ENCODE results near the gene COL23A1.

- no peak for TF ChIP-seq EP300 (IDR thresholded peaks at IDR 0.05; ENCODE audit: borderline replicate concordance in 1 of 2, low read depth in 2 of 2, low read length in 2 of 2)
- TF ChIP-seq, protein P1, sequence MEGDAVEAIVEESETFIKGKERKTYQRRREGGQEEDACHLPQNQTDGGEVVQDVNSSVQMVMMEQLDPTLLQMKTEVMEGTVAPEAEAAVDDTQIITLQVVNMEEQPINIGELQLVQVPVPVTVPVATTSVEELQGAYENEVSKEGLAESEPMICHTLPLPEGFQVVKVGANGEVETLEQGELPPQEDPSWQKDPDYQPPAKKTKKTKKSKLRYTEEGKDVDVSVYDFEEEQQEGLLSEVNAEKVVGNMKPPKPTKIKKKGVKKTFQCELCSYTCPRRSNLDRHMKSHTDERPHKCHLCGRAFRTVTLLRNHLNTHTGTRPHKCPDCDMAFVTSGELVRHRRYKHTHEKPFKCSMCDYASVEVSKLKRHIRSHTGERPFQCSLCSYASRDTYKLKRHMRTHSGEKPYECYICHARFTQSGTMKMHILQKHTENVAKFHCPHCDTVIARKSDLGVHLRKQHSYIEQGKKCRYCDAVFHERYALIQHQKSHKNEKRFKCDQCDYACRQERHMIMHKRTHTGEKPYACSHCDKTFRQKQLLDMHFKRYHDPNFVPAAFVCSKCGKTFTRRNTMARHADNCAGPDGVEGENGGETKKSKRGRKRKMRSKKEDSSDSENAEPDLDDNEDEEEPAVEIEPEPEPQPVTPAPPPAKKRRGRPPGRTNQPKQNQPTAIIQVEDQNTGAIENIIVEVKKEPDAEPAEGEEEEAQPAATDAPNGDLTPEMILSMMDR (IDR thresholded peaks at IDR 0.05; ENCODE audit: control extremely low read depth in 1 of 3, insufficient read depth in 1 of 3, low read depth in 1 of 3, low read length in 3 of 3), result no peak
- no peak for TF ChIP-seq GTF2F1 (IDR thresholded peaks at IDR 0.05; ENCODE audit: borderline replicate concordance, low read depth, low read length)
- no peak for TF ChIP-seq JUN (IDR thresholded peaks at IDR 0.05; ENCODE audit: low read depth, low read length)
- no peak for TF ChIP-seq MAX (IDR thresholded peaks at IDR 0.05)
- TF ChIP-seq NRF1 (IDR thresholded peaks at IDR 0.05; ENCODE audit: low read depth, low read length), result no peak
- no peak for TF ChIP-seq ZNF274 (IDR thresholded peaks at IDR 0.05; ENCODE audit: borderline replicate concordance, extremely low read depth, low read length)
- TF ChIP-seq KDM1A (IDR thresholded peaks at IDR 0.05; ENCODE audit: borderline replicate concordance, low read length), result no peak
- no peak for TF ChIP-seq BRCA1 (IDR thresholded peaks at IDR 0.05; ENCODE audit: low read depth, low read length)
- TF ChIP-seq RAD21 (IDR thresholded peaks at IDR 0.05 in 1 of 2, conservative IDR thresholded peaks at IDR 0.05 in 1 of 2; ENCODE audit: low read depth in 2 of 2, low read length in 2 of 2), result no peak
- TF ChIP-seq TAF1 (IDR thresholded peaks at IDR 0.05; ENCODE audit: low read depth, low read length), result no peak
Measured at GRCh38 chr5:178458140-178458539, 132.1 kb downstream of the COL23A1 start.

All from H1 (cell line).